SHP77 treated with DMSO at 0.1 percent for 48 hours (cell line): Measurements from ENCODE around the gene TCP11L2.
"Not testable (repeated sequence)": the region's sequence is repeated elsewhere in the genome, so short reads cannot be mapped to it uniquely, and the experiment has no call there.

Experiments used
- DNase-seq: peaks from one replicate; lab custom pipeline; 2025; lab: John Stamatoyannopoulos, UW

TCP11L2 gene

GRCh38 chr12:106307181-106307580, 4.6 kb downstream of the TCP11L2 start:
- DNase-seq, result no peak

GRCh38 chr12:106308121-106308520, 5.6 kb downstream of the TCP11L2 start:
- DNase-seq, result no peak

- DNase-seq, result no peak
These were observed 6.1 kb downstream of the TCP11L2 start for GRCh38 chr12:106308611-106309010.

GRCh38 chr12:106309671-106310505, 7.4 kb downstream of the TCP11L2 start:
- no peak for DNase-seq

- DNase-seq, result no peak
These were observed 8.2 kb downstream of the TCP11L2 start for GRCh38 chr12:106310687-106311086.

GRCh38 chr12:106311139-106311538, 8.6 kb downstream of the TCP11L2 start:
- no peak for DNase-seq

GRCh38 chr12:106313413-106313812, 10.9 kb downstream of the TCP11L2 start:
- not testable (repeated sequence) for DNase-seq

- DNase-seq, result no peak
These were observed 13.0 kb downstream of the TCP11L2 start for GRCh38 chr12:106315523-106315922.

- no peak for DNase-seq
These were observed 15.0 kb downstream of the TCP11L2 start for GRCh38 chr12:106317406-106318082.

GRCh38 chr12:106321139-106321850, 18.8 kb downstream of the TCP11L2 start:
- no peak for DNase-seq

GRCh38 chr12:106323537-106323936, 21.0 kb downstream of the TCP11L2 start:
- DNase-seq, result no peak

GRCh38 chr12:106327309-106327869, 24.9 kb downstream of the TCP11L2 start:
- DNase-seq, result no peak

- no peak for DNase-seq
These were observed 26.2 kb downstream of the TCP11L2 start for GRCh38 chr12:106328735-106329134.

- no peak for DNase-seq
These were observed 26.9 kb downstream of the TCP11L2 start for GRCh38 chr12:106329231-106329982.

GRCh38 chr12:106331599-106331998, 29.1 kb downstream of the TCP11L2 start:
- no peak for DNase-seq

- no peak for DNase-seq
These were observed 30.0 kb downstream of the TCP11L2 start for GRCh38 chr12:106332536-106332935.

GRCh38 chr12:106333010-106333409, 30.5 kb downstream of the TCP11L2 start:
- DNase-seq, result no peak

GRCh38 chr12:106333756-106334155, 31.2 kb downstream of the TCP11L2 start:
- no peak for DNase-seq

- DNase-seq, result no peak
These were observed 38.7 kb downstream of the TCP11L2 start for GRCh38 chr12:106341086-106341877.

GRCh38 chr12:106342397-106343213, 40.1 kb downstream of the TCP11L2 start:
- DNase-seq, result no peak
